ENCODE measurements around the gene CTXN1. TPM values are rescaled to one million over a fixed set of nuclear protein-coding genes. Genes with fewer than 3 reads are reported as not detected.
"Not testable (repeated sequence)": the region's sequence is repeated elsewhere in the genome, so short reads cannot be mapped to it uniquely, and the experiment has no call there.

The CTXN1 gene
- total and polyA plus RNA-seq, 8 donors = 0.92 to 58.5 (median 2.2) TPM; not detected in 1

DNA sequence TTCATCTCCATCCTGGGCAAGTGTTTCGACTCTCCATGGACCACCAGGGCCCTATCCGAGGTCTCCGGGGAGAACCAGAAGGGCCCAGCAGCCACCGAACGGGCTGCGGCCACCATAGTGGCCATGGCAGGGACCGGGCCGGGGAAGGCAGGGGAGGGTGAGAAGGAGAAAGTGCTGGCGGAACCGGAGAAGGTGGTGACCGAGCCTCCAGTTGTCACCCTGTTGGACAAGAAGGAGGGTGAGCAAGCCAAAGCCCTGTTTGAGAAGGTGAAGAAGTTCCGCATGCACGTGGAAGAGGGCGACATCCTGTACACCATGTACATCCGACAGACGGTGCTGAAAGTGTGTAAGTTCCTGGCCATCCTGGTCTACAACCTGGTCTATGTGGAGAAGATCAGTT, 27.0 kb downstream of the CTXN1 start:
- Histone ChIP-seq H3K36me3 (peaks cover 0 to 20% (median 11%) of the 10 kb centered on the region in 4 donors), H3K4me1 (peaks cover 5 to 24% (median 16%) of the 10 kb centered on the region in 4 donors), H3K27me3 (peaks cover 0 to 17% (median 0%) of the 10 kb centered on the region in 3 donors), H3K4me3 (no peak overlapping the region), H3K9me3 (no peaks in the 10 kb centered on the region), H3K27ac (no peak overlapping the region)
- TF ChIP-seq POLR2AphosphoS5 (IDR thresholded peaks at IDR 0.05) (no peak), EP300 (IDR thresholded peaks at IDR 0.05) (no peak), POLR2A (IDR thresholded peaks at IDR 0.05) (no peak)
- TF ChIP-seq, protein P1, sequence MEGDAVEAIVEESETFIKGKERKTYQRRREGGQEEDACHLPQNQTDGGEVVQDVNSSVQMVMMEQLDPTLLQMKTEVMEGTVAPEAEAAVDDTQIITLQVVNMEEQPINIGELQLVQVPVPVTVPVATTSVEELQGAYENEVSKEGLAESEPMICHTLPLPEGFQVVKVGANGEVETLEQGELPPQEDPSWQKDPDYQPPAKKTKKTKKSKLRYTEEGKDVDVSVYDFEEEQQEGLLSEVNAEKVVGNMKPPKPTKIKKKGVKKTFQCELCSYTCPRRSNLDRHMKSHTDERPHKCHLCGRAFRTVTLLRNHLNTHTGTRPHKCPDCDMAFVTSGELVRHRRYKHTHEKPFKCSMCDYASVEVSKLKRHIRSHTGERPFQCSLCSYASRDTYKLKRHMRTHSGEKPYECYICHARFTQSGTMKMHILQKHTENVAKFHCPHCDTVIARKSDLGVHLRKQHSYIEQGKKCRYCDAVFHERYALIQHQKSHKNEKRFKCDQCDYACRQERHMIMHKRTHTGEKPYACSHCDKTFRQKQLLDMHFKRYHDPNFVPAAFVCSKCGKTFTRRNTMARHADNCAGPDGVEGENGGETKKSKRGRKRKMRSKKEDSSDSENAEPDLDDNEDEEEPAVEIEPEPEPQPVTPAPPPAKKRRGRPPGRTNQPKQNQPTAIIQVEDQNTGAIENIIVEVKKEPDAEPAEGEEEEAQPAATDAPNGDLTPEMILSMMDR (IDR thresholded peaks at IDR 0.05) = no peak
- no peak for DNase-seq
- 91 to 97% (median 94%) methylated on average over 16 of the region's 16 CpGs for WGBS, 5 donors
- intact Hi-C loops (cut with DNase I; ENCODE audit: low total_unique reads) = no loop called here

DNA sequence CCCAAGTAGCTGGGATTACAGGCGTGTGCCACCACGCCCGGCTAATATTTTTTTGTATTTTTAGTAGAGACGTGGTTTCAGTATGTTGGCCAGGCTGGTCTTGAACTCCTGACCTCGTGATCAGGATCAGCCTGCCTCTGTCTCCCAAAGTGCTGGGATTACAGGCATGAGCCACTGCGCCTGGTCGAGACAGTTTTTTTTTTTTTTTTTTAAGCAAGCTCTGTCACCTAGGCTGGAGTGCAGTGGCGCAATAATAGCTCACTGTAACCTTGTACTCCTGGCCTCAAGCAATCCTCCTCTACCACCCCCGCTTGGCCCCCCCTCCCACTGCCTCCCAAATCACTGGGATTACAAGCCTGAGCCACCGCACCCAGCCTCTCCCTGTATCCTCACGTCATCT, 28.6 kb downstream of the CTXN1 start:
- H3K4me3 ChIP-seq = no peak overlapping the region
- H3K4me1 ChIP-seq = peaks cover 0 to 16% (median 8%) of the 10 kb centered on the region in 4 donors
- H3K36me3 ChIP-seq = peaks cover 0 to 20% (median 11%) of the 10 kb centered on the region in 4 donors
- H3K27me3 ChIP-seq = peaks cover 0 to 33% (median 0%) of the 10 kb centered on the region in 3 donors
- H3K9me3 ChIP-seq = no peaks in the 10 kb centered on the region
- no peak for DNase-seq
- 84 to 92% (median 85%) methylated on average over 11 of the region's 11 CpGs for WGBS, 5 donors
- intact Hi-C loops (cut with DNase I; ENCODE audit: low total_unique reads) = no loop called here
- TF ChIP-seq POLR2A (IDR thresholded peaks at IDR 0.05) = no peak
- no peak for TF ChIP-seq EP300 (IDR thresholded peaks at IDR 0.05)
- no peak for TF ChIP-seq POLR2AphosphoS5 (IDR thresholded peaks at IDR 0.05)
- TF ChIP-seq, protein P1 (IDR thresholded peaks at IDR 0.05) = no peak
- H3K27ac ChIP-seq = no peak overlapping the region

DNA sequence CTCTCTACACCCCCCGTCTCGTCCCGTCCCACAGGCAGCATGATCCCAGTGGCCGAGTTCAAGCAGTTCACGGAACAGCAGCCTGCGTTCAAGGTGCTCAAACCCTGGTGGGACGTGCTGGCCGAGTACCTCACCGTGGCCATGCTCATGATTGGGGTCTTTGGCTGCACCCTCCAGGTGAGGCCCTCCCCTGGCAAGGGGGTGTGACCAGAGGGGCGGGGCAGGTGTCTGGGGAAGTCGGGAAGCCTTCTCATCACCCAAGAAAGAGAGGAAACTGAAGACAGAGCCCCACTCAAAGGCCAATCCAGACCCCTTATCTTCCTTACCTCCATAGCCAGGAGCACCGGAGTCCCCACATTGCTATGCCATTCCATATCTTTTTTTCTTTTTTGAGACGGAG, 30.4 kb downstream of the CTXN1 start:
- no peak for TF ChIP-seq POLR2A (IDR thresholded peaks at IDR 0.05)
- no peak for TF ChIP-seq EP300 (IDR thresholded peaks at IDR 0.05)
- no peak for TF ChIP-seq POLR2AphosphoS5 (IDR thresholded peaks at IDR 0.05)
- TF ChIP-seq, protein P1 (IDR thresholded peaks at IDR 0.05) = no peak
- 79 to 92% (median 85%) methylated on average over 12 to 13 of the region's 13 CpGs for WGBS, 5 donors
- intact Hi-C loops (cut with DNase I; ENCODE audit: low total_unique reads) = no loop called here

DNA sequence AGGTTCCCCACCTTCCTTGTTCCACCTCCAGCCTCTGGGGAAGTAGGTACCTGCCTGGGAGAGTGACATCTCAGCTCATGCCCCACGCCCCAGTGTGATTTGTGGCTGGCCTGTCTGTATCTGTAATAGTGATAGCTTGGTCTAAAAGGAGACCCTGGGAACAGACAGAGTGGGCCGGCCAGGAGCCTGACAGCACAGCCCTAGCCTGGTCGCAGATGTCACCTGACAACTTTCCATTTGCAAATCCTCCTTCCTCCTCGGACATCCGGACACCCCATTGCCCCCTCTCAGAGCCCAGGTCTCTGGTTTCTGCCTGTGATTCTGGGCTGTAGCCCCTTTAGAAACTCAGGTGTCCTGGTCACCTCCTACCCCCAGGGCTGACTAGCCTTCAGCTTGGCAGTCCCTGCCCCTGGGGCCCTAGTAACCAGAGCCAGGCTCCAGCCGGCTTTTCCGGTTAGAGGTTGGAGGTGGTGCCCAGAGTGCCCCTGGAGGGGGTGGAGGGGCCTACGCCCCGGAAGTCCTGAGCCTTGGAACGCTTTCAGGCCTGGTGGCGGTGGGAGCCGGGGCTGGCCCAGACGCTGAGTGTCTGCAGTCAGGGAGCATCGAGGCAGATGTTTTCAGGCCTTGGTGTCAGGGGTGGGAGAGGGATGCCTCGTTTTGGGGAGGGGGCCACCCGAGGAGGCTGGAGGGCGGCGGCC, 31.2 kb downstream of the CTXN1 start:
- intact Hi-C loops (cut with DNase I; ENCODE audit: low total_unique reads) = no loop called here
- no peak for TF ChIP-seq POLR2A (IDR thresholded peaks at IDR 0.05)
- peak in 1 of 3 donors; percentile 48 for TF ChIP-seq POLR2AphosphoS5 (IDR thresholded peaks at IDR 0.05)
- H3K4me3 ChIP-seq = peak overlapping the region in 1 of 4 donors; percentile 3
- WGBS, 5 donors = 26 to 47% (median 34%) methylated on average over 12 to 18 of the region's 18 CpGs
- peak overlapping the region in 2 of 5 donors; percentile 23 to 41 for H3K27ac ChIP-seq
- peaks cover 0 to 14% (median 5%) of the 10 kb centered on the region in 4 donors for H3K4me1 ChIP-seq
- H3K27me3 ChIP-seq = peaks cover 0 to 53% (median 0%) of the 10 kb centered on the region in 3 donors
- no peaks in the 10 kb centered on the region for H3K9me3 ChIP-seq
- H3K36me3 ChIP-seq = peaks cover 0 to 11% (median 7%) of the 10 kb centered on the region in 4 donors
- peak; percentile 73 to 86 for DNase-seq

More for the DNA sequence above, 30.4 kb downstream of the CTXN1 start:
- no peak overlapping the region for H3K4me3 ChIP-seq
- peaks cover 0 to 14% (median 5%) of the 10 kb centered on the region in 4 donors for H3K4me1 ChIP-seq
- H3K27ac ChIP-seq = no peak overlapping the region
- DNase-seq = no peak
- no peaks in the 10 kb centered on the region for H3K9me3 ChIP-seq
- peaks cover 0 to 19% (median 11%) of the 10 kb centered on the region in 4 donors for H3K36me3 ChIP-seq
- H3K27me3 ChIP-seq = peaks cover 0 to 46% (median 0%) of the 10 kb centered on the region in 3 donors

DNA sequence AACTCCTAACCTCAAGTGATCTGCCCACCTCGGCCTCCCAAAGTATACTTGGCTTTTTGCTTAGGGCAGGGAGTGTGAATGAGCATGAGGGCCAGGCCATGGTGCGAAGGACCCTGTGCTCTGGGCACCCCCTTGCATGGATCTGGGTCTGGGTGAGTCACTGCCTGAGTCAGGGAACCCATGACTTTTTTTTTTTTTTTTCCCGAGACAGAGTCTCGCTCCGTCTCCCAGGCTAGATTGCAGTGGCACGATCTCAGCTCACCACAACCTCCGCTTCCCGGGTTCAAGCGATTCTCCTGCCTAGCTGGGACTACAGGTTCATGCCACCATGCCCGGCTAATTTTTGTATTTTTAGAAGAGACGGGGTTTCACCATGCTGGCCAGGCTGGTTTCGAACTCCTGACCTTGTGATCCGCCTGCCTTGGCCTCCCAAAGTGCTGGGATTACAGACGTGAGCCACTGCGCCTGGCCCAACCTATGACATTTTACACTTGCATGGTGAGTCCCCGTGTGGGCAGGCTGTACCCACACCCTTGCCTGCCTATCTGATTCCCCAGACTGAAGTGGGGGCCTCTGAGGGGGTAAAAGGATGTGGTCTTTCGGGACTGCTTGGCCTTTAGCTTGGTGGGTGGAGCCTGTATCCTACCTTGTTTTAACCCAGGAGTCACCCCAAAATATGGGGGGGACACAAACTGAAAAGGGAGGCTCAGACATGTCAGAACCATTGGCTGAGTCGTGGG, 32.4 kb downstream of the CTXN1 start:
- 78 to 89% (median 85%) methylated on average over 18 of the region's 18 CpGs for WGBS, 5 donors
- H3K27me3 ChIP-seq = peaks cover 0 to 65% (median 1%) of the 10 kb centered on the region in 3 donors

More for the DNA sequence above, 32.4 kb downstream of the CTXN1 start:
- peaks cover 0 to 23% (median 11%) of the 10 kb centered on the region in 4 donors for H3K4me1 ChIP-seq
- DNase-seq; H3K9me3 ChIP-seq; H3K36me3 ChIP-seq; intact Hi-C loops (cut with DNase I; ENCODE audit: low total_unique reads); H3K4me3 ChIP-seq; H3K27ac ChIP-seq: not testable (repeated sequence)

Measured in stomach (tissue), 9 donors.